Measurements from ENCODE around the gene RRP7A. TPM values are rescaled to one million over a fixed set of nuclear protein-coding genes. Genes with fewer than 3 reads are reported as not detected.

The RRP7A gene
- total RNA-seq, 1 experiment from 2014 or later, result 72.2 TPM

- no peaks in the 10 kb centered on the region for H3K36me3 ChIP-seq (ENCODE audit: control insufficient read depth, insufficient read depth, low read length)
- no peak overlapping the region for H3K4me3 ChIP-seq (ENCODE audit: low read depth, low read length)
- POLR2A ChIA-PET, result no interaction called here
- no peaks in the 10 kb centered on the region for H3K9me3 Mint-ChIP-seq (ENCODE audit: unreplicated experiment)
- H3K4me1 Mint-ChIP-seq (ENCODE audit: low read depth, unreplicated experiment), result no peaks in the 10 kb centered on the region
- CTCF ChIA-PET, result interaction anchor here (0.6 kb wide), 1 partner anchor 282 kb away, joined by 5 read pairs; no protein-coding TSS in a partner anchor
- no peak for TF ChIP-seq CTCF (IDR thresholded peaks at IDR 0.05; ENCODE audit: insufficient read depth in 1 of 2, low read depth in 1 of 2, low read length in 1 of 2, severe bottlenecking in 1 of 2, unreplicated experiment in 1 of 2)
- H3K4me3 Mint-ChIP-seq (ENCODE audit: unreplicated experiment), result no peak overlapping the region
- no peak overlapping the region for H3K27ac Mint-ChIP-seq (ENCODE audit: unreplicated experiment)
- no peaks in the 10 kb centered on the region for H3K27me3 ChIP-seq (replicated peaks; ENCODE audit: control insufficient read depth, insufficient read depth, low read length)
- H3K4me1 ChIP-seq, result no peaks in the 10 kb centered on the region
- H3K27me3 Mint-ChIP-seq (ENCODE audit: insufficient read depth, unreplicated experiment), result no peaks in the 10 kb centered on the region
- intact Hi-C loops (cut with micrococcal nuclease; ENCODE audit: unreplicated experiment), result no loop called here
- no TSS peak for BruUV-seq (replicated peaks)
- no peak for DNase-seq
- no peaks in the 10 kb centered on the region for H3K9me3 ChIP-seq
- no peaks in the 10 kb centered on the region for H3K36me3 Mint-ChIP-seq (ENCODE audit: insufficient read depth, unreplicated experiment)
Measured at GRCh38 chr22:42475122-42475521, 44.5 kb downstream of the RRP7A start.

- H3K4me1 Mint-ChIP-seq (ENCODE audit: low read depth, unreplicated experiment), result no peaks in the 10 kb centered on the region
- no peaks in the 10 kb centered on the region for H3K36me3 Mint-ChIP-seq (ENCODE audit: insufficient read depth, unreplicated experiment)
- peaks cover 5% of the 10 kb centered on the region for H3K27me3 Mint-ChIP-seq (ENCODE audit: insufficient read depth, unreplicated experiment)
- ChIA-PET POLR2A (no interaction called here), CTCF (interaction anchor here (0.6 to 1.0 kb wide), 4 partner anchors 30 to 776 kb away, joined by 3 to 5 read pairs (median 4); no protein-coding TSS in a partner anchor)
- Histone ChIP-seq H3K4me3 (ENCODE audit: low read depth, low read length) (no peak overlapping the region), H3K9me3 (no peaks in the 10 kb centered on the region), H3K4me1 (no peaks in the 10 kb centered on the region), H3K27me3 (replicated peaks; ENCODE audit: control insufficient read depth, insufficient read depth, low read length) (no peaks in the 10 kb centered on the region), H3K36me3 (ENCODE audit: control insufficient read depth, insufficient read depth, low read length) (no peaks in the 10 kb centered on the region)
- DNase-seq, result peak in 1 of 2 experiments; percentile 65
- BruUV-seq (replicated peaks), result no TSS peak
- intact Hi-C loops (cut with micrococcal nuclease; ENCODE audit: unreplicated experiment), result no loop called here
- H3K27ac Mint-ChIP-seq (ENCODE audit: unreplicated experiment), result no peak overlapping the region
- peak; percentile 48 to 73 for TF ChIP-seq CTCF (IDR thresholded peaks at IDR 0.05; ENCODE audit: insufficient read depth in 1 of 2, low read depth in 1 of 2, low read length in 1 of 2, severe bottlenecking in 1 of 2, unreplicated experiment in 1 of 2)
- H3K4me3 Mint-ChIP-seq (ENCODE audit: unreplicated experiment), result no peak overlapping the region
- H3K9me3 Mint-ChIP-seq (ENCODE audit: unreplicated experiment), result no peaks in the 10 kb centered on the region
Measured at GRCh38 chr22:42473484-42474193, 46.0 kb downstream of the RRP7A start.

- H3K9me3 Mint-ChIP-seq (ENCODE audit: unreplicated experiment), result no peaks in the 10 kb centered on the region
- BruUV-seq (replicated peaks), result no TSS peak
- POLR2A ChIA-PET, result no interaction called here
- no peak for DNase-seq
- no peaks in the 10 kb centered on the region for H3K36me3 ChIP-seq (ENCODE audit: control insufficient read depth, insufficient read depth, low read length)
- H3K4me1 Mint-ChIP-seq (ENCODE audit: low read depth, unreplicated experiment), result no peaks in the 10 kb centered on the region
- CTCF ChIA-PET, result no interaction called here
- H3K36me3 Mint-ChIP-seq (ENCODE audit: insufficient read depth, unreplicated experiment), result no peaks in the 10 kb centered on the region
- H3K27me3 ChIP-seq (replicated peaks; ENCODE audit: control insufficient read depth, insufficient read depth, low read length), result no peaks in the 10 kb centered on the region
- intact Hi-C loops (cut with micrococcal nuclease; ENCODE audit: unreplicated experiment), result no loop called here
- H3K9me3 ChIP-seq, result no peaks in the 10 kb centered on the region
- no peak overlapping the region for H3K4me3 Mint-ChIP-seq (ENCODE audit: unreplicated experiment)
- no peaks in the 10 kb centered on the region for H3K4me1 ChIP-seq
- TF ChIP-seq CTCF (IDR thresholded peaks at IDR 0.05; ENCODE audit: insufficient read depth in 1 of 2, low read depth in 1 of 2, low read length in 1 of 2, severe bottlenecking in 1 of 2, unreplicated experiment in 1 of 2), result no peak
- peaks cover 6% of the 10 kb centered on the region for H3K27me3 Mint-ChIP-seq (ENCODE audit: insufficient read depth, unreplicated experiment)
- no peak overlapping the region for H3K4me3 ChIP-seq (ENCODE audit: low read depth, low read length)
- H3K27ac Mint-ChIP-seq (ENCODE audit: unreplicated experiment), result no peak overlapping the region
Measured at GRCh38 chr22:42472671-42473070, 46.9 kb downstream of the RRP7A start.

Measured in Caco-2 (cell line).